ENCODE data around the gene EMID1.
A peak's percentile ranks its signal among the peaks of the same experiment; 100 is the strongest.

Gene EMID1

GRCh38 chr22:29195118-29195963 is 10.4 kb upstream of the EMID1 start:
- DNase-seq, result no peak

DNA sequence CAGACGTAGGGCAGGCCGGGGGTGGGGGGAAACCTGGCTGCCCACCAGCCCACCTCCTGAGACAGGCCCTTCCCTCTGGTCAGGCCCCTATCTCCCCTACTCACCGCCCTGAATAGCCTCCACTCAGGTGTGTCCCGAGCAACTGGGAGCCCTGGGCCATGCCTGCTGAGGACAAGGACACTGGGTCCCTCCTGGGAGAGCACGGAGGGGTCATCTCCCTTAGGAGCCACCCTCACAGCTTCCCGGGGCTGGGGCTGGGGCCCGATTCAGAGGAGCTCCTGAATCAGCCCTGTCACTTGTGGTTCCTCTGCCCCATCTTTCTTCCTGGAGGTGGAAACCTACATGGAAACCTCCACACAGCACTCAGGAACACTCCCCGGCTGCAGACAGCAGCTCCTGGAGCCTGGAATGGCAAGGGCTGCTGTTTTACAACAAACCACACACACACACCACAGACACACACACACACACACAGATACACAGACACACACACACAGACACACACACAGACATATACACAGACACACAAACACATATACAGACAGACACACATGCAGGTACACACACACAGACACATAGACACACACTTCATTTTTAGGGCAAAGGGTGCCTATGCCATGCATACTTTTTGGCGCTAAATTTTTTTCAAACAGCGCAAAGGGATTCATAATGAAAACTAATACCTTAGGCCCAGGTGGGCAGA is 9.6 kb upstream of the EMID1 start:
- DNase-seq, result no peak

DNA sequence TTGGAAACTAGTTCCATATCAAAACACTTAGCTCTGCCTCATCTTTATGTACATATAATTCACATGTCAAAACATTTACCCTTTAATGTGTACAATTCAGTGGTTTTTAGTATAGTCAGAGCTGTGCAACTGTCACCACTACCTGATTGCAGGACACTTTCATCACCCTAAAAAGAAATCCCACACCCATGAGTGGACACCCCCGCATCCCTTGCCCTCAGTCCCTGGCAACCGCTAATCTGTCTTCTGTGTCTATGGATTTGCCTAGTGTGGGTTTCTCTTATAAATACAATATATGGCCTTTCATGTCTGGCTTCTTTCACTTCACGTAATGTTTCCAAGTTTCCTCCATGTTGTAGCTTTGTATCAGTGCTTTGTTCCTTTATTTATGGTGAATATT is 8.6 kb upstream of the EMID1 start:
- DNase-seq, result no peak

DNA sequence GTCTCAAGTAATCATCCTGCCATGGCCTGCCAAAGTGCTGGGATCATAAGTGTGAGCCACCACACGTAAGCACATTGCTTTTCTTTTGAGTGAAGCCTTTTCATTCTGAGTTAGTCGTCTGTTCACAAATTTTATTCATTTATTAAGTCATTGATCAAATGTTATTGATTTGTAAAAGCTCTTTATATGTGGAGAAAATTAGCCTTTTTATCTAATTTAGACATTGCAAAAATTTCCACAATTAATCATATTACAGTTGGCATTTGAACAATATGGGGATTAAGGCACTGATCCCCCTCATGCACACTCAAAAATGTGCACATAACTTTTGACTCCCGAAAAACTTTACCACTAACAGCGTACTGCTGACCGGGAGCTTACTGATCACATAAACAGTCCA is 7.5 kb upstream of the EMID1 start:
- DNase-seq, result no peak

DNA sequence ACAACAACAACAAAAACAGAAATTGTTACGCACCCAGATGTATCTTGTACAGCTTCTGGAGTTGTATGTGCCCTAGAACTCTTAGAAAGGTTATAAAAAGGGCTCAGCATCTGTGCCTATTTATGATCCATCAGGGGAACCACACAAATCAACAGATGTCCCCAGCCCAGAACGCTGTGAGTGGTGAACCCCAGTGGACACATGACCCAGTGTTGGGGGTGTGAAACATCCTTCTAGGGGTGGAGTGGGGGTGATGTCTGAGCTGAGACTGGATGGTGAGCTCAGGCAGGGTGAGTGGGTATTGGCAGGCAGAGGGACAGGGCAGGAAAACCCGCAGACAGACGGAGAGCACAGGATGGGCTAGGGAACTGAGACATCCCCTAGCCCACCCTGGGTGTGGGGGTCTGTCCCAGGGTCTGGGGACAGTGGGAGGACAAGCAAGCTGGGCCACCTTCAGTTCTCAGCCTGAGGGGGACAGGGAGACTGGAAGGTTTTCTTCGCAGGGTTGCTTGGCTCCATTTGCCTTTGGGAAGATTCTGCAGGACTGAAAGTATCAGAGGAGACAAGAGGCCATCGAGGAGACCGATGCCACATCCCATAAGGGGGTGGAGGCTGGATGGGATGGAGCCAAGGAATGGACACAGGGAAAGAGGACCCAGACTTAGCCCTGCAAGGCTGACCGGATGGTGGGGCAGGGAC is 5.8 kb upstream of the EMID1 start:
- DNase-seq, result no peak

GRCh38 chr22:29200901-29201300 is 4.8 kb upstream of the EMID1 start:
- no peak for DNase-seq

GRCh38 chr22:29201782-29202181 is 3.9 kb upstream of the EMID1 start:
- no peak for DNase-seq

- peak; percentile 38 to 60 (median 44) for DNase-seq
These were observed 3.2 kb upstream of the EMID1 start for GRCh38 chr22:29202212-29203192.

DNA sequence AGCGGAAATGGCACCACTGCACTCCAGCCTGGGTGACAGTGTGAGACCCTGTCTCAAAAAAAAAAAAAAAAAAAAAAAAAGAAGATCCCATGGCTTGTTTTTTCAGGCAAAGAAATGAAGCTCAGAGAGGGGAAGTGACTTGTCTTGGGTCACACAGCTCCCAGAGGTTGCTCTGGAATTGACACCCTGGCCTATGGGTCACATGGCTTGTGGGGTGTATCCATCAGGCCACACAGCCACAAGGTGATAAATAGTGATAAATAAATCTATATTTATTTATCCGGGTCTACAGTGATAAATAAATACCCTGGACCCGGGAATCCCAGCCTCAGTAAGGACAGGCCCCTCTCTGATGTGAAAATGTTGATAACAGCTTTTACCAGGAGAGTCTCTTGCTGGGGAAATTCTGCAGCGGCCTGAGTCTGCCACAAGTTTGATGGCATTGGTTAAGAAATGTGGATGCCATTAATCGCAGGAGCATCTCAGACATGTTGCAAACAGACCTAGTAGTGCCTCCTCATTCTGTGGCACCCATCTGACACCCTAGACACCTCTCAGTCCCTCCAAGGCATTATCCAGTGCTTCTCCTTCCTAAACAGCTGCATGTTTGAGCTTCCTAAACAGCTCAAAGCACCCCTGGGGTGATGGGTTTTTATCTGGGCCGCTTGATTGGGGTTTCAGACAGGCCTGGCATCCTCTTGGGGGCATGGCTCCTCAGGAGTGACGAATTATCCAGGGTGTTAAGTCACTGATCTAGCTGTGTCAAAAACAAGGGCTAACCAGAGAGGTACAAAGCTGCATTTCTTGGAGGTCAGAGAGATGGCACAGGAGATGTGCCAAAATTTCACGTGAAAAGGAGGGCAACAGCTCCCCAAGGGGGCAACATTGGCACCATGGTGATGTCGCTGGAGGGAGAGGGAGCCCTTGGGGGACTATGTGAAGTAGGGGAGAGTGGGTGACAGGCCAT is 1.9 kb upstream of the EMID1 start:
- DNase-seq, result no peak

GRCh38 chr22:29204455-29205183 is 1.1 kb upstream of the EMID1 start:
- DNase-seq, result no peak

DNA sequence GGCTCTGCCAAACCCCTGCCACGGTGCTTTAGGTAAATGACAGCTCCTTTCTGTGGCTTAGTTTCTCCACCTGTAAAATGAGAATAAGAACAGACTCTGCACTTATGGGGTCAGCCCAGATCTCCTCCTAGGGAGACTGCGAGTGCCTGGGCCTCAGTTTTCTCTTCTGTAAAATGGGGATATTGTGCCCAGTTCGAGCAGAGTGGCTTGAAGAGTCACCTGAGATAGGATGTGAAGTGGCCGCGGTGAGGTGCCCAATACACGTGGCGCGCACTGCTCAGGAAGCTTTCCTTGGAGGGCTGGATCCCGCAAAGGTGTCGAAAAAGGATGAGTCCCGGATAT is 473 bp upstream of the EMID1 start:
- DNase-seq, result no peak

GRCh38 chr22:29206372-29207242 is 911 bp downstream of the EMID1 start:
- no peak for DNase-seq

DNA sequence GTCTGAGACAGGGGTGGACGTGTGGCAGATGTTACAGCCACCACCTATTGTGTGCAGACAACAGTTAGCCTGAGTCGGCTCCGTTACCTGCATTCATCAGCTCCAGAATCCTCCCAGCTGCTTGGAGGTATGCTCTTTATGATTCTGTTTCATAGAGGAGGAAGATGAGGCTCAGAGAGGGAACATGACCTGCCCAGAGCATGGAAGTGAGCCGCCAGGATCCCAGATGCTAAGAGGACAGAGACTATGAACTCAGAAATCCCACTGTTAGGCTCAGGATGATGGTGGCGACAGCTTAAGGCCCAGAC is 1.5 kb downstream of the EMID1 start:
- no peak for DNase-seq

GRCh38 chr22:29207562-29208501 is 2.1 kb downstream of the EMID1 start:
- DNase-seq, result no peak

DNA sequence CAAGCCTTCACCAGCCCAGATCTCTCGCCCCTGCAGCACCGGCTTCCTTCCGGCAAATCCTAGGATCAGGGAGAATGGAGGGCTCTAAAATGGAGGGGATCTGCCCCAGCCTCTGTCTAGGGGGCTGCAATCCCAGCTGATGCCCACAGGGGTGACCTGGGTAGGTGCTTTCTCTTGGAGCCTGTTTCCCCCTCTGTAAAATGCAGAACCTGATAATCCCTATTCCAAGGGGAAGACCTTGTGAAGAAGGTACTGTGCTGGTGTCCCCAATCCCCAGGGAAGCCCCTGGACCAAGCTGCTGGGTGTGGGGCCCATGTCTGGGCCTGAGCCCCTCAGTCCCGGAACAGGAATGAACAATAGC is 2.8 kb downstream of the EMID1 start:
- DNase-seq, result no peak

DNA sequence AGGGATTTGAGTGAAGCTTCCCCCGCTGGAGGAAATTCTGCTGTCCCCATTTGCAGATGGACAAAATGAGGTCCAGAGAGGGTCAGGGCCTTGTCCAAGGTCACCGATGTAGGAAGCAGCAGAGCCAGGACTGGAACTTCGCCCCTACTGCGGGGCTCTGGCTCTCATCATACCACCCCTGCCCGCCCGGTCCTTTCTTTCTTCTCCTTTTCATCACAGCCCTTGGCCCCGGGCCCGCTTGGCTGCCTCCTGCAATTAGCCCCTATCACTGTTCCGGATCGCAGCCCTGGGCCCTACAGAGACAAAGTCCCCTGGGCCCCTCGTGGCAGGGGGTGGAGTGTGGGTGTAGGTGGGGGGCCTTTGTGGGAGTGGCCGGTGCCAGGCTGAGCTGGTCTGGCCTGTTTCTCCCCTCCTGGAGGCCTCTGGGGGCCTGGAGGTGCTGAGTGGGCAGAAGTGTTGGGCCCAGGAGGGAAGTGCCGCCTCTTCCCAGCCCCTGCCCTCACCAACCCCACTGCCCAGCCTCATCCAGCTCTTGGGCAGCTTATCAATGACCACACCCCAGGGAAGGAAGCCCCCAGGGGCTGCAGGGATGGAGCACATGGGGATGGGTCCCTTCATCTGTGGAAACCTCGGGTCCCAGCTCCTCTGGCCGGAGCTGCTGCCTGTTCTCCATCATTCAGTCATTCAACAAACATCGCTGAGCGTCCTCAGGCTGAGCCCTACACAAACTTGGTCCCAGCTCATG is 3.4 kb downstream of the EMID1 start:
- DNase-seq, result no peak

- no peak for DNase-seq
These were observed 3.9 kb downstream of the EMID1 start for GRCh38 chr22:29209624-29209929.

DNA sequence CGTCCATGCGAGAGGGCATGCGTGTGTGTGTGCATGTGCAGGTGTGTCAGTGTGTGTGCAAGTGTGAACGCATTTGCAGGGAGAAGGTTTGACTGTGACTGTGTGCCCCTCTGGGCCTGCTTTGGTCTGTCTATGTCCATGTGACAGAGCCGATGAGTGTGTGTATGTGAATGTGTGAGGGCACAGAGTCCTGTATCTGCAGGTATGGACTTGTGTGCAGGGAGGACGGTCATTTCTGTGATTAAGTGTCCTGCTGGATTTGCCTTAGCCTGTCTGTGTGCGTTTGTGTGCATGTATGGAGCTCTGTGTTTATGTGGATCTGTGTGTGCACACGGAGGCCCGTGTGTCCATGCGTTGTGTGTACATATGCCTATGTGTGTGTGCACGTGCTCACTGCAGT is 5.4 kb downstream of the EMID1 start:
- DNase-seq, result no peak
